Erythroblast (primary cell): Measurements from ENCODE around the gene TMEM209.

ENCODE experiments used
- GATA1 ChIP-seq: IDR thresholded peaks from 2 replicates; pipeline ENCODE4 v1.6.1; 2011; ENCODE audit warnings: low read depth, mild to moderate bottlenecking, control low read depth, low read length, moderate library complexity
- POLR2A ChIP-seq: IDR thresholded peaks from 2 replicates; pipeline ENCODE4 v1.6.1; 2011; ENCODE audit warnings: mild to moderate bottlenecking, low read length

- TF ChIP-seq POLR2A: no peak
- no peak for TF ChIP-seq GATA1
These were observed 37.2 kb upstream of the TMEM209 start for GRCh38 chr7:130242198-130243014.
